H1 (cell line): Measurements from ENCODE around the gene FOSL2. TPM values are rescaled to one million over a fixed set of nuclear protein-coding genes. Genes with fewer than 3 reads are reported as not detected.

ENCODE experiments used
- CTCF ChIA-PET: fragments of 300-600 bp; sonication (Branson Sonifier 250); formaldehyde crosslinking; loops from one replicate; lab custom pipeline; 2021; ENCODE audit not compliant: partially characterized antibody; lab: Charles Lee
- POLR2A ChIA-PET: fragments of 300-600 bp; sonication (Branson Sonifier 250); formaldehyde crosslinking; loops from one replicate; lab custom pipeline; 2021; ENCODE audit warnings: inconsistent platforms; ENCODE audit not compliant: partially characterized antibody; lab: Charles Lee
- DNase-seq, 2 experiments: peaks; one replicate each; pipeline versions ENCODE4 v3.0.0 to v3.0.0-alpha.2; 2010 to 2022; ENCODE audit warnings: low spot score in 2 of 2, low read depth in 1 of 2, mixed read lengths in 1 of 2
- FAIRE-seq: peaks from 2 replicates; lab custom pipeline; 2011; peaks lifted over from hg19 to GRCh38; lab: Jason Lieb, UNC
- H2AFZ ChIP-seq: 2 replicates; pipeline ENCODE4 v1.8.1; 2012; ENCODE audit warnings: low read length, inconsistent platforms
- H2AK5ac ChIP-seq: 2 replicates; pipeline ENCODE4 v1.6.1; 2013; ENCODE audit warnings: low read depth, low read length
- H2BK120ac ChIP-seq: replicated peaks from 2 replicates; pipeline ENCODE3; 2013; ENCODE audit warnings: low read depth, low read length, inconsistent platforms
- H2BK12ac ChIP-seq: 2 replicates; pipeline ENCODE4 v1.6.1; 2013; ENCODE audit warnings: low read depth, low read length
- H2BK15ac ChIP-seq: 2 replicates; pipeline ENCODE4 v1.6.1; 2013; ENCODE audit warnings: low read length
- H2BK20ac ChIP-seq: 2 replicates; pipeline ENCODE4 v1.6.1; 2013; ENCODE audit warnings: low read length
- H2BK5ac ChIP-seq: 2 replicates; pipeline ENCODE4 v1.6.1; 2013; ENCODE audit warnings: low read depth, low read length
- H3K14ac ChIP-seq: 2 replicates; pipeline ENCODE4 v1.6.1; 2013; ENCODE audit warnings: inconsistent platforms; ENCODE audit not compliant: insufficient read length
- H3K18ac ChIP-seq: 2 replicates; pipeline ENCODE4 v1.6.1; 2013; ENCODE audit warnings: low read length; ENCODE audit errors: extremely low read depth
- H3K23ac ChIP-seq: 2 replicates; pipeline ENCODE4 v1.6.1; 2013; ENCODE audit warnings: inconsistent platforms; ENCODE audit not compliant: insufficient read length
- H3K23me2 ChIP-seq: 2 replicates; pipeline ENCODE4 v1.6.1; 2013; ENCODE audit warnings: low read depth, low read length
- H3K27ac ChIP-seq: 2 replicates; pipeline ENCODE4 v1.6.1; 2011; ENCODE audit warnings: low read depth, low read length, inconsistent platforms
- H3K27me3 ChIP-seq, 4 experiments: replicated peaks in 1 of 4; 1 replicate in 1 of 4; 2 replicates in 3 of 4; pipeline versions ENCODE4 v1.6.1 to v1.8.1; 2011 to 2013; ENCODE audit warnings: low read length in 3 of 4, mild to moderate bottlenecking in 3 of 4, inconsistent platforms in 2 of 4, mixed read lengths in 2 of 4, moderate library complexity in 1 of 4; ENCODE audit not compliant: control insufficient read depth in 3 of 4, insufficient read depth in 3 of 4; ENCODE audit errors: extremely low read depth in 1 of 4
- H3K36me3 ChIP-seq, 4 experiments: 2 replicates each; pipeline versions ENCODE4 v1.6.1 to v1.8.1; 2011 to 2013; ENCODE audit warnings: mild to moderate bottlenecking in 4 of 4, low read length in 3 of 4, moderate library complexity in 2 of 4, control low read depth in 1 of 4, inconsistent platforms in 1 of 4; ENCODE audit not compliant: insufficient read depth in 4 of 4, control insufficient read depth in 2 of 4
- H3K4ac ChIP-seq: replicated peaks from 2 replicates; pipeline ENCODE3; 2013; ENCODE audit warnings: low read length, low read depth, mixed read lengths, inconsistent platforms; ENCODE audit not compliant: insufficient read length
- H3K4me1 ChIP-seq, 4 experiments: replicated peaks in 1 of 4; 1 replicate in 1 of 4; 2 replicates in 3 of 4; pipeline versions ENCODE4 v1.6.1 to v1.8.1; 2011 to 2013; ENCODE audit warnings: low read length in 3 of 4, inconsistent platforms in 2 of 4, mixed read lengths in 1 of 4; ENCODE audit not compliant: insufficient read depth in 4 of 4, control insufficient read depth in 3 of 4
- H3K4me2 ChIP-seq, 2 experiments: 2 replicates each; pipeline versions ENCODE4 v1.6.1 to v1.8.1; 2011 to 2013; ENCODE audit warnings: low read depth in 2 of 2, low read length in 2 of 2, control low read depth in 1 of 2, inconsistent platforms in 1 of 2, mild to moderate bottlenecking in 1 of 2; ENCODE audit not compliant: insufficient read depth in 1 of 2
- H3K4me3 ChIP-seq, 4 experiments: fragments of 200-600, 300-600 bp in 1 of 4; sonication (generic), shearing (Covaris generic), sonication (Bioruptor Twin) in 1 of 4; 2 replicates each; pipeline versions ENCODE4 v1.5.1 to v1.8.1; 2011 to 2016; ENCODE audit warnings: low read length in 4 of 4, low read depth in 3 of 4, control low read depth in 2 of 4, inconsistent platforms in 2 of 4, mild to moderate bottlenecking in 2 of 4, mixed read lengths in 1 of 4, moderate library complexity in 1 of 4; ENCODE audit not compliant: insufficient read depth in 2 of 4; ENCODE audit errors: extremely low read depth in 1 of 4
- H3K56ac ChIP-seq: replicated peaks from 2 replicates; pipeline ENCODE3; 2013; ENCODE audit warnings: low read depth, mild to moderate bottlenecking, mixed read lengths, low read length, inconsistent platforms; ENCODE audit not compliant: insufficient read length
- H3K79me1 ChIP-seq: 2 replicates; pipeline ENCODE4 v1.6.1; 2013; ENCODE audit warnings: low read depth, low read length, control low read depth
- H3K79me2 ChIP-seq, 2 experiments: 2 replicates each; pipeline versions ENCODE4 v1.6.1 to v1.8.1; 2012 to 2013; ENCODE audit warnings: low read length in 2 of 2, mild to moderate bottlenecking in 2 of 2, inconsistent platforms in 1 of 2; ENCODE audit not compliant: insufficient read depth in 2 of 2, control insufficient read depth in 1 of 2
- H3K9ac ChIP-seq, 4 experiments: replicated peaks in 1 of 4; 1 replicate in 1 of 4; 2 replicates in 3 of 4; pipeline versions ENCODE4 v1.6.1 to v1.8.1; 2011 to 2013; ENCODE audit warnings: low read depth in 3 of 4, low read length in 3 of 4, control low read depth in 2 of 4, mild to moderate bottlenecking in 2 of 4, moderate library complexity in 2 of 4, inconsistent platforms in 1 of 4; ENCODE audit errors: extremely low read depth in 1 of 4
- H3K9me3 ChIP-seq, 2 experiments: 2 replicates each; pipeline versions ENCODE4 v1.6.1 to v1.8.1; 2012 to 2013; ENCODE audit warnings: mild to moderate bottlenecking in 2 of 2, moderate library complexity in 2 of 2, control low read depth in 1 of 2, inconsistent platforms in 1 of 2, low read depth in 1 of 2, low read length in 1 of 2, mixed read lengths in 1 of 2; ENCODE audit not compliant: insufficient read depth in 2 of 2
- H4K20me1 ChIP-seq, 2 experiments: replicated peaks in 1 of 2; 2 replicates each; pipeline versions ENCODE3 to v1.8.1; 2011 to 2013; ENCODE audit warnings: inconsistent platforms in 2 of 2, low read length in 2 of 2, mild to moderate bottlenecking in 1 of 2; ENCODE audit not compliant: insufficient read depth in 2 of 2, control insufficient read depth in 1 of 2
- H4K5ac ChIP-seq: 2 replicates; pipeline ENCODE4 v1.6.1; 2013; ENCODE audit warnings: low read length, low read depth, mixed read lengths, inconsistent platforms; ENCODE audit not compliant: insufficient read length
- H4K8ac ChIP-seq: 2 replicates; pipeline ENCODE4 v1.8.0; 2013; ENCODE audit warnings: mild to moderate bottlenecking, moderate library complexity, low read length, inconsistent platforms; ENCODE audit not compliant: insufficient read depth; ENCODE audit errors: extremely low read depth
- H4K91ac ChIP-seq: replicated peaks from 2 replicates; pipeline ENCODE3; 2013; ENCODE audit warnings: low read length, mixed read lengths, inconsistent platforms; ENCODE audit not compliant: insufficient read length
- ATF2 ChIP-seq: IDR thresholded peaks from 2 replicates; pipeline ENCODE4 v1.6.1; 2012; ENCODE audit warnings: low read length, inconsistent platforms
- CTBP2 ChIP-seq: IDR thresholded peaks from 2 replicates; pipeline ENCODE4 v1.7.0; 2011; ENCODE audit warnings: borderline replicate concordance, mild to moderate bottlenecking, moderate library complexity, mixed read lengths, low read length; ENCODE audit not compliant: insufficient read depth, insufficient read length
- CTCF ChIP-seq, 3 experiments: IDR thresholded peaks; 1 replicate in 2 of 3; 2 replicates in 1 of 3; pipeline versions ENCODE4 v1.5.1 to v1.6.1; 2011; ENCODE audit warnings: low read length in 3 of 3, mild to moderate bottlenecking in 3 of 3, inconsistent platforms in 2 of 3, low read depth in 1 of 3, moderate library complexity in 1 of 3; ENCODE audit not compliant: insufficient read depth in 1 of 3; ENCODE audit errors: control extremely low read depth in 1 of 3
- KDM1A ChIP-seq: fragments of 200-600, 300-600 bp; sonication (generic); IDR thresholded peaks from 2 replicates; pipeline ENCODE4 v1.7.1; 2016; ENCODE audit warnings: mild to moderate bottlenecking, low read length, borderline replicate concordance
- KDM5A ChIP-seq: fragments of 200-600 bp; IDR thresholded peaks from 2 replicates; pipeline ENCODE4 v1.7.1; 2012; ENCODE audit warnings: mild to moderate bottlenecking, low read length, inconsistent platforms, mixed read lengths
- MAFK ChIP-seq: IDR thresholded peaks from 2 replicates; pipeline ENCODE4 v1.6.1; 2012; ENCODE audit warnings: low read depth, mild to moderate bottlenecking, improper control_type of control experiment, low read length
- RBBP5 ChIP-seq: IDR thresholded peaks from 2 replicates; pipeline ENCODE4 v1.7.1; 2012; ENCODE audit warnings: low read depth, mild to moderate bottlenecking, inconsistent platforms, low read length, moderate library complexity, borderline replicate concordance
- TAF7 ChIP-seq: optimal IDR thresholded peaks from 2 replicates; pipeline ENCODE3; 2011; ENCODE audit warnings: low read depth, mild to moderate bottlenecking, inconsistent platforms, low read length, moderate library complexity, borderline replicate concordance
- WGBS, 2 experiments: shearing (Covaris generic) in 1 of 2; methylation state at CpG; one replicate each; pipeline versions ENCODE4 v1.1.6 to v1.1.7; 2013 to 2015; ENCODE audit warnings: low lambda C conversion rate in 2 of 2, mixed read lengths in 2 of 2, inconsistent platforms in 1 of 2, low coverage in 1 of 2, missing lambda C conversion rate in 1 of 2; ENCODE audit not compliant: insufficient replicate concordance in 2 of 2, insufficient coverage in 1 of 2, insufficient read length in 1 of 2; ENCODE audit errors: extremely low coverage in 1 of 2, missing lambda C conversion rate in 1 of 2; 5-methylcytosine and 5-hydroxymethylcytosine counted together
- polyA plus RNA-seq, 7 experiments: library from polyadenylated mRNA; depleted of rRNA in 3 of 7; stranded (reverse) in 5 of 7; unstranded in 2 of 7; fragments of >200 nt in 5 of 7; fragments of 200-250 nt in 2 of 7; gene quantifications; 1 replicate in 5 of 7; 2 replicates in 1 of 7; 4 replicates in 1 of 7; pipeline versions ENCODE4 v1.2.1 to v1.2.3, GENCODE V29; 2011 to 2013; ENCODE audit warnings: missing spikeins in 2 of 7, mixed read lengths in 2 of 7
- total RNA-seq: library from RNA; stranded (reverse); fragmentation: NEBNext Ultra II Directional; extraction: Animal tissue kit (Norgen Biotek cat#: 25700); gene quantifications from 2 replicates; pipeline ENCODE4 v1.2.1, GENCODE V29; 2021

Gene FOSL2
- total and polyA plus RNA-seq, 2 of the 8 experiments (the other 6 are each of a cell fraction or from before 2014, with no cell fraction given), result 1.5 to 4.5 TPM

GRCh38 chr2:28442328-28442727 lies 49.7 kb downstream of the FOSL2 start:
- no peak overlapping the region for H3K14ac ChIP-seq
- no peak overlapping the region for H2BK12ac ChIP-seq
- no peak for TF ChIP-seq KDM5A
- no peak for TF ChIP-seq CTCF (IDR thresholded peaks at IDR 0.05; ENCODE audit: control extremely low read depth in 1 of 3, insufficient read depth in 1 of 3, low read depth in 1 of 3, low read length in 3 of 3)
- TF ChIP-seq ATF2, result no peak
- TF ChIP-seq MAFK, result no peak
- TF ChIP-seq KDM1A, result no peak
- no peak for TF ChIP-seq CTBP2
- TF ChIP-seq RBBP5, result no peak
- no peak for TF ChIP-seq TAF7
- 0 out of 4 replicates have a peak, but pooled peaks cover 0 to 3% of the 10 kb centered on the region in 2 experiments for H3K9me3 ChIP-seq
- H2BK20ac ChIP-seq, result no peak overlapping the region
- no peak overlapping the region for H3K18ac ChIP-seq
- no peaks in the 10 kb centered on the region for H3K36me3 ChIP-seq
- no peak overlapping the region for H2AFZ ChIP-seq
- H3K56ac ChIP-seq, result no peak overlapping the region
- ChIA-PET CTCF (no interaction called here), POLR2A (interaction anchor here (0.7 kb wide), 1 partner anchor 718 kb away, joined by 3 read pairs; no protein-coding TSS in a partner anchor)
- H4K91ac ChIP-seq, result no peak overlapping the region
- H4K20me1 ChIP-seq, result peaks cover 0 to 1% of the 10 kb centered on the region in 2 experiments
- no peak overlapping the region for H3K4ac ChIP-seq
- H2BK5ac ChIP-seq, result no peak overlapping the region
- no peak overlapping the region for H3K23ac ChIP-seq
- H2BK15ac ChIP-seq, result no peak overlapping the region
- H3K9ac ChIP-seq, result no peak overlapping the region
- H3K4me1 ChIP-seq, result no peaks in the 10 kb centered on the region; a peak in 1 of 7 replicates
- H2AK5ac ChIP-seq, result no peak overlapping the region
- no peak overlapping the region for H4K8ac ChIP-seq
- H4K5ac ChIP-seq, result no peak overlapping the region
- H3K79me1 ChIP-seq, result no peaks in the 10 kb centered on the region
- DNase-seq, result no peak
- WGBS, 2 experiments, result 82% methylated on average over 3 of the region's 3 CpGs; no CpG with 5 or more reads in 1 of the 2 experiments
- H3K27ac ChIP-seq, result no peak overlapping the region
- FAIRE-seq, result no peak
- no peak overlapping the region for H3K4me3 ChIP-seq
- no peaks in the 10 kb centered on the region; the same call in 1 of the 2 replicates for H3K23me2 ChIP-seq
- no peaks in the 10 kb centered on the region for H3K27me3 ChIP-seq
- H2BK120ac ChIP-seq, result no peak overlapping the region
- H3K4me2 ChIP-seq, result no peak overlapping the region
- H3K79me2 ChIP-seq, result no peaks in the 10 kb centered on the region
